ENCODE results near the gene KIF3A. TPM values are rescaled to one million over a fixed set of nuclear protein-coding genes. Genes with fewer than 3 reads are reported as not detected.
A peak's percentile ranks its signal among the peaks of the same experiment; 100 is the strongest.

Gene KIF3A
- polyA plus RNA-seq, 1 of the 3 experiments (the other 2 are of a cell fraction), result 5.1 TPM

- peaks cover 27% of the 10 kb centered on the region for H3F3A ChIP-seq (replicated peaks; ENCODE audit: insufficient read depth)
- H3K9ac ChIP-seq, result no peak overlapping the region
- no peak for TF ChIP-seq RFX5 (IDR thresholded peaks at IDR 0.05; ENCODE audit: low read length)
- no peak; the same call in 1 of the 2 replicates for TF ChIP-seq TAF1 (IDR thresholded peaks at IDR 0.05; ENCODE audit: borderline replicate concordance, low read depth, low read length)
- peak; percentile 64 for TF ChIP-seq CTCF (IDR thresholded peaks at IDR 0.05)
- peak; percentile 72 for TF ChIP-seq MAX (IDR thresholded peaks at IDR 0.05; ENCODE audit: low read depth)
- 0 out of 2 replicates have a peak, but pooled peaks have one; percentile 17 for TF ChIP-seq POLR2AphosphoS5 (IDR thresholded peaks at IDR 0.05; ENCODE audit: low read depth, low read length)
- TF ChIP-seq RXRA (IDR thresholded peaks at IDR 0.05; ENCODE audit: borderline replicate concordance, low read depth), result peak; percentile 83; the same call in 1 of the 2 replicates
- peak; percentile 69 for TF ChIP-seq TCF12 (IDR thresholded peaks at IDR 0.05)
- no peak for TF ChIP-seq USF2 (IDR thresholded peaks at IDR 0.05; ENCODE audit: borderline replicate concordance, low read depth, low read length)
- no peak for TF ChIP-seq FOXM1 (IDR thresholded peaks at IDR 0.05; ENCODE audit: low read depth)
- no peak for TF ChIP-seq MEF2A (IDR thresholded peaks at IDR 0.05; ENCODE audit: borderline replicate concordance, low read depth)
- TF ChIP-seq NFIC (IDR thresholded peaks at IDR 0.05; ENCODE audit: borderline replicate concordance), result peak; percentile 50; the same call in 1 of the 2 replicates
- no peak for TF ChIP-seq SMC3 (IDR thresholded peaks at IDR 0.05; ENCODE audit: low read depth, low read length)
- TF ChIP-seq USF1 (IDR thresholded peaks at IDR 0.05; ENCODE audit: borderline replicate concordance, low read depth), result no peak
- no peak for TF ChIP-seq ELF1 (IDR thresholded peaks at IDR 0.05)
- peak; percentile 45; the same call in 1 of the 2 replicates for TF ChIP-seq SIN3A (IDR thresholded peaks at IDR 0.05; ENCODE audit: borderline replicate concordance, low read depth, low read length)
- TF ChIP-seq FOSL2 (IDR thresholded peaks at IDR 0.05; ENCODE audit: borderline replicate concordance, low read depth), result peak; percentile 79; the same call in 1 of the 2 replicates
- no peak for TF ChIP-seq CHD2 (IDR thresholded peaks at IDR 0.05; ENCODE audit: low read length, partially characterized antibody)
- 0 out of 2 replicates have a peak, but pooled peaks have one; percentile 23 for TF ChIP-seq TEAD4 (IDR thresholded peaks at IDR 0.05; ENCODE audit: borderline replicate concordance, insufficient read depth)
- TF ChIP-seq EP300 (IDR thresholded peaks at IDR 0.05; ENCODE audit: borderline replicate concordance in 1 of 2, low read depth in 1 of 2, low read length in 1 of 2), result no peak; a peak in 1 of 4 replicates
- no peak for TF ChIP-seq FOXJ3 (CRISPR knock-in tag; IDR thresholded peaks at IDR 0.05)
- no peak for TF ChIP-seq RCOR1 (IDR thresholded peaks at IDR 0.05; ENCODE audit: low read length)
- no peak for TF ChIP-seq GATA2 (CRISPR knock-in tag; IDR thresholded peaks at IDR 0.05)
- peak; percentile 72 for TF ChIP-seq JUND (IDR thresholded peaks at IDR 0.05)
- TF ChIP-seq PBX3 (IDR thresholded peaks at IDR 0.05), result peak; percentile 61
- no peak for TF ChIP-seq GABPA (IDR thresholded peaks at IDR 0.05; ENCODE audit: low read depth)
- no peak for TF ChIP-seq MXI1 (IDR thresholded peaks at IDR 0.05; ENCODE audit: low read depth, low read length)
- H3K4me1 ChIP-seq (ENCODE audit: control insufficient read depth in 1 of 2, insufficient read depth in 2 of 2, low read depth in 1 of 2, low read length in 1 of 2), result peaks cover 0 to 26% of the 10 kb centered on the region in 2 experiments; a peak in 3 of 4 replicates
- no peaks in the 10 kb centered on the region for H3K9me2 ChIP-seq
- H3K79me2 ChIP-seq (ENCODE audit: insufficient read depth), result no peaks in the 10 kb centered on the region
- H3K4me3 ChIP-seq (ENCODE audit: low read depth in 2 of 2, low read length in 1 of 2), result no peak overlapping the region
- no peaks in the 10 kb centered on the region for H4K20me1 ChIP-seq (ENCODE audit: insufficient read depth)
- H3K36me3 ChIP-seq (replicated peaks in 1 of 2; ENCODE audit: control insufficient read depth in 1 of 2, insufficient read depth in 2 of 2, low read length in 1 of 2), result no peaks in the 10 kb centered on the region
- peak overlapping the region; percentile 19; the same call in 1 of the 2 replicates for H2AFZ ChIP-seq (ENCODE audit: low read depth)
- 19% methylated on average over 7 of the region's 7 CpGs for WGBS (ENCODE audit: low lambda C conversion rate)
- no peaks in the 10 kb centered on the region for H3K9me3 ChIP-seq
- peak overlapping the region in 1 of 2 experiments; percentile 68; a peak in 2 of 4 replicates for H3K27ac ChIP-seq (ENCODE audit: low read depth in 2 of 2, low read length in 1 of 2)
- ChIA-PET POLR2A (no interaction called here), CTCF (interaction anchor here (1.2 to 1.4 kb wide), 2 partner anchors 11 to 150 kb away, joined by 3 to 4 read pairs; no protein-coding TSS in a partner anchor)
- DNase-seq, result no peak
- peak overlapping the region; percentile 17; the same call in 1 of the 2 replicates for H3K4me2 ChIP-seq
- no peaks in the 10 kb centered on the region for H3K27me3 ChIP-seq (ENCODE audit: insufficient read depth)
These were observed 60.2 kb downstream of the KIF3A start for GRCh38 chr5:132677191-132677590.

Measured in SK-N-SH (cell line).